ENCODE data around the gene CLCNKA.

- TF ChIP-seq EZH2 (optimal IDR thresholded peaks at IDR 0.05; ENCODE audit: low read depth, low read length) (no peak), CTCF (IDR thresholded peaks at IDR 0.05; ENCODE audit: low read length) (no peak), EZH2phosphoT487 (IDR thresholded peaks at IDR 0.05; ENCODE audit: low read length) (no peak)
Measured at GRCh38 chr1:16014509-16015482, 7.0 kb upstream of the CLCNKA start.
